Measurements from ENCODE around the gene ZDHHC1. TPM values are rescaled to one million over a fixed set of nuclear protein-coding genes. Genes with fewer than 3 reads are reported as not detected.
A peak's percentile ranks its signal among the peaks of the same experiment; 100 is the strongest.

Gene ZDHHC1
- total and polyA plus RNA-seq, 2 of the 13 experiments (the other 11 are each of a cell fraction or from before 2014, with no cell fraction given), result 0.51 to 1.1 TPM

DNA sequence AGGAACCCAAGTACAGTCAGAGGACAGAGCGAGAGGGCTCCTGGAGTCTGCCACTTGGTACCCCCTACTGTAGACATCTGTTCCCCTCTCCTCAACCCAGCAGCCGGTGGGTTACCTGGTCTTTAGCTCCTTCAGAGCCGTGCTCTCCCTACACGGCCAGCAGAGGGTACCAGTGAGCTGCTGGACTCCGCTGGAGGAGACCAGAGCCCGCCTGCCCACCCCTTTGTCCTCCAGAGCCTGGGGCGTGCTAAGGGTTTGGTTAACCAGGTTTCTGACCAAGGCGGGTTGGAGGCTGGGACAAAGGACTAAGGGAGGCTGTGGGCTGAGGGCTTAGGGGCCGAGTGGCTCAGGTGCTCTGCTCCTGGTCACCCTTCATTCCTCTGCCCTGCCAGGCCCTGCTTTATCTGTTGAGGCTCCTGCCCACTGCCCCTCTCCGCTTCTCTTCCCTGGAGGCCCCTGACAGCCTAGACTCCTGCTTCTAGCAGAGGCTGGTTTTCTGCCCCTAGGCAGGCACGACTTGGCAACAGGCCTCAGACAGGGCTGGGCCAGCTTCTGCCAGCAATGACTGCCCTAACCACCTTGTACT is 12.0 kb upstream of the ZDHHC1 start (continued):
- peak; percentile 26; the same call in 1 of the 2 replicates for TF ChIP-seq HOXA3 (CRISPR knock-in tag; IDR thresholded peaks at IDR 0.05)
- TF ChIP-seq KMT2A (CRISPR knock-in tag; IDR thresholded peaks at IDR 0.05), result peak; percentile 45; the same call in 1 of the 2 replicates
- 0 out of 2 replicates have a peak, but pooled peaks have one; percentile 35 for TF ChIP-seq CEBPG (CRISPR knock-in tag; IDR thresholded peaks at IDR 0.05)
- TF ChIP-seq FOSL2 (CRISPR knock-in tag; IDR thresholded peaks at IDR 0.05), result peak; percentile 72; the same call in 1 of the 2 replicates
- TF ChIP-seq, protein P1, sequence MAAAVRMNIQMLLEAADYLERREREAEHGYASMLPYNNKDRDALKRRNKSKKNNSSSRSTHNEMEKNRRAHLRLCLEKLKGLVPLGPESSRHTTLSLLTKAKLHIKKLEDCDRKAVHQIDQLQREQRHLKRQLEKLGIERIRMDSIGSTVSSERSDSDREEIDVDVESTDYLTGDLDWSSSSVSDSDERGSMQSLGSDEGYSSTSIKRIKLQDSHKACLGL (CRISPR knock-in tag; IDR thresholded peaks at IDR 0.05), result peak; percentile 26; the same call in 1 of the 2 replicates
- no peak for TF ChIP-seq ZEB1 (IDR thresholded peaks at IDR 0.05; ENCODE audit: insufficient replicate concordance, low read depth)
- 0 out of 2 replicates have a peak, but pooled peaks have one; percentile 23 for TF ChIP-seq ZNF598 (CRISPR knock-in tag; IDR thresholded peaks at IDR 0.05; ENCODE audit: borderline replicate concordance)
- TF ChIP-seq, protein P2, sequence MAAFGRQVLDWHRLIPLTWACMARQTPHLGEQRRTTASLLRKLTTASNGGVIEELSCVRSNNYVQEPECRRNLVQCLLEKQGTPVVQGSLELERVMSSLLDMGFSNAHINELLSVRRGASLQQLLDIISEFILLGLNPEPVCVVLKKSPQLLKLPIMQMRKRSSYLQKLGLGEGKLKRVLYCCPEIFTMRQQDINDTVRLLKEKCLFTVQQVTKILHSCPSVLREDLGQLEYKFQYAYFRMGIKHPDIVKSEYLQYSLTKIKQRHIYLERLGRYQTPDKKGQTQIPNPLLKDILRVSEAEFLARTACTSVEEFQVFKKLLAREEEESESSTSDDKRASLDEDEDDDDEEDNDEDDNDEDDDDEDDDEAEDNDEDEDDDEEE (CRISPR knock-in tag; IDR thresholded peaks at IDR 0.05), result 0 out of 2 replicates have a peak, but pooled peaks have one; percentile 84
- no peak for TF ChIP-seq SRSF9 (IDR thresholded peaks at IDR 0.05; ENCODE audit: borderline replicate concordance, insufficient read depth, low read depth, low read length, poor library complexity, severe bottlenecking)
- TF ChIP-seq, protein P3, sequence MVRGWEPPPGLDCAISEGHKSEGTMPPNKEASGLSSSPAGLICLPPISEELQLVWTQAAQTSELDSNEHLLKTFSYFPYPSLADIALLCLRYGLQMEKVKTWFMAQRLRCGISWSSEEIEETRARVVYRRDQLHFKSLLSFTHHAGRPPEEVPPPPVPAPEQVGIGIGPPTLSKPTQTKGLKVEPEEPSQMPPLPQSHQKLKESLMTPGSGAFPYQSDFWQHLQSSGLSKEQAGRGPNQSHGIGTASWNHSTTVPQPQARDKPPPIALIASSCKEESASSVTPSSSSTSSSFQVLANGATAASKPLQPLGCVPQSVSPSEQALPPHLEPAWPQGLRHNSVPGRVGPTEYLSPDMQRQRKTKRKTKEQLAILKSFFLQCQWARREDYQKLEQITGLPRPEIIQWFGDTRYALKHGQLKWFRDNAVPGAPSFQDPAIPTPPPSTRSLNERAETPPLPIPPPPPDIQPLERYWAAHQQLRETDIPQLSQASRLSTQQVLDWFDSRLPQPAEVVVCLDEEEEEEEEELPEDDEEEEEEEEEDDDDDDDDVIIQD (CRISPR knock-in tag; IDR thresholded peaks at IDR 0.05; ENCODE audit: low read depth), result peak; percentile 39; the same call in 1 of the 2 replicates
- no peak for TF ChIP-seq ZFP1 (CRISPR knock-in tag; IDR thresholded peaks at IDR 0.05)
- TF ChIP-seq, protein P4, sequence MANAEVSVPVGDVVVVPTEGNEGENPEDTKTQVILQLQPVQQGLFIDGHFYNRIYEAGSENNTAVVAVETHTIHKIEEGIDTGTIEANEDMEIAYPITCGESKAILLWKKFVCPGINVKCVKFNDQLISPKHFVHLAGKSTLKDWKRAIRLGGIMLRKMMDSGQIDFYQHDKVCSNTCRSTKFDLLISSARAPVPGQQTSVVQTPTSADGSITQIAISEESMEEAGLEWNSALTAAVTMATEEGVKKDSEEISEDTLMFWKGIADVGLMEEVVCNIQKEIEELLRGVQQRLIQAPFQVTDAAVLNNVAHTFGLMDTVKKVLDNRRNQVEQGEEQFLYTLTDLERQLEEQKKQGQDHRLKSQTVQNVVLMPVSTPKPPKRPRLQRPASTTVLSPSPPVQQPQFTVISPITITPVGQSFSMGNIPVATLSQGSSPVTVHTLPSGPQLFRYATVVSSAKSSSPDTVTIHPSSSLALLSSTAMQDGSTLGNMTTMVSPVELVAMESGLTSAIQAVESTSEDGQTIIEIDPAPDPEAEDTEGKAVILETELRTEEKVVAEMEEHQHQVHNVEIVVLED (CRISPR knock-in tag; IDR thresholded peaks at IDR 0.05; ENCODE audit: borderline replicate concordance), result peak; percentile 34; the same call in 1 of the 2 replicates
- TF ChIP-seq, protein P5, sequence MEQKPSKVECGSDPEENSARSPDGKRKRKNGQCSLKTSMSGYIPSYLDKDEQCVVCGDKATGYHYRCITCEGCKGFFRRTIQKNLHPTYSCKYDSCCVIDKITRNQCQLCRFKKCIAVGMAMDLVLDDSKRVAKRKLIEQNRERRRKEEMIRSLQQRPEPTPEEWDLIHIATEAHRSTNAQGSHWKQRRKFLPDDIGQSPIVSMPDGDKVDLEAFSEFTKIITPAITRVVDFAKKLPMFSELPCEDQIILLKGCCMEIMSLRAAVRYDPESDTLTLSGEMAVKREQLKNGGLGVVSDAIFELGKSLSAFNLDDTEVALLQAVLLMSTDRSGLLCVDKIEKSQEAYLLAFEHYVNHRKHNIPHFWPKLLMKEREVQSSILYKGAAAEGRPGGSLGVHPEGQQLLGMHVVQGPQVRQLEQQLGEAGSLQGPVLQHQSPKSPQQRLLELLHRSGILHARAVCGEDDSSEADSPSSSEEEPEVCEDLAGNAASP (CRISPR knock-in tag; IDR thresholded peaks at IDR 0.05; ENCODE audit: borderline replicate concordance), result peak; percentile 76
- TF ChIP-seq, protein P6, sequence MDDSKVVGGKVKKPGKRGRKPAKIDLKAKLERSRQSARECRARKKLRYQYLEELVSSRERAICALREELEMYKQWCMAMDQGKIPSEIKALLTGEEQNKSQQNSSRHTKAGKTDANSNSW (CRISPR knock-in tag; IDR thresholded peaks at IDR 0.05; ENCODE audit: borderline replicate concordance), result 0 out of 2 replicates have a peak, but pooled peaks have one; percentile 68
- TF ChIP-seq TEAD3 (CRISPR knock-in tag; optimal IDR thresholded peaks at IDR 0.05; ENCODE audit: borderline replicate concordance), result peak; percentile 45
- no peak for TF ChIP-seq HES4 (CRISPR knock-in tag; IDR thresholded peaks at IDR 0.05; ENCODE audit: borderline replicate concordance)
- TF ChIP-seq, protein P7, sequence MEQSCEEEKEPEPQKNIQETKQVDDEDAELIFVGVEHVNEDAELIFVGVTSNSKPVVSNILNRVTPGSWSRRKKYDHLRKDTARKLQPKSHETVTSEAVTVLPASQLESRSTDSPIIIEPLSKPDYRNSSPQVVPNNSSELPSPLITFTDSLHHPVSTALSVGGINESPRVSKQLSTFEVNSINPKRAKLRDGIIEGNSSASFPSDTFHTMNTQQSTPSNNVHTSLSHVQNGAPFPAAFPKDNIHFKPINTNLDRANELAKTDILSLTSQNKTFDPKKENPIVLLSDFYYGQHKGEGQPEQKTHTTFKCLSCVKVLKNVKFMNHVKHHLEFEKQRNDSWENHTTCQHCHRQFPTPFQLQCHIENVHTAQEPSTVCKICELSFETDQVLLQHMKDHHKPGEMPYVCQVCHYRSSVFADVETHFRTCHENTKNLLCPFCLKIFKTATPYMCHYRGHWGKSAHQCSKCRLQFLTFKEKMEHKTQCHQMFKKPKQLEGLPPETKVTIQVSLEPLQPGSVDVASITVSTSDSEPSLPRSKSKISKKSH (CRISPR knock-in tag; IDR thresholded peaks at IDR 0.05; ENCODE audit: borderline replicate concordance), result peak; percentile 69; the same call in 1 of the 2 replicates
- TF ChIP-seq MXI1 (IDR thresholded peaks at IDR 0.05; ENCODE audit: borderline replicate concordance, low read depth, low read length), result peak; percentile 57; the same call in 2 of the 3 replicates
- 0 out of 2 replicates have a peak, but pooled peaks have one; percentile 7 for TF ChIP-seq ZSCAN21 (CRISPR knock-in tag; IDR thresholded peaks at IDR 0.05; ENCODE audit: borderline replicate concordance)
- TF ChIP-seq ZFP36 (IDR thresholded peaks at IDR 0.05; ENCODE audit: borderline replicate concordance, low read depth, low read length, partially characterized antibody), result peak; percentile 6
- TF ChIP-seq KDM2A (CRISPR knock-in tag; IDR thresholded peaks at IDR 0.05; ENCODE audit: borderline replicate concordance, low read depth), result peak; percentile 81

Data from HepG2 (cell line).